Pulmonary artery endothelial cell (primary cell): ENCODE data around the gene CDON. TPM values are rescaled to one million over a fixed set of nuclear protein-coding genes. Genes with fewer than 3 reads are reported as not detected.
"Not testable (repeated sequence)": the region's sequence is repeated elsewhere in the genome, so short reads cannot be mapped to it uniquely, and the experiment has no call there.

Experiments used
- DNase-seq: peaks from one replicate; pipeline ENCODE4 v3.0.0-alpha.2; 2011; ENCODE audit warnings: low read depth, low spot score
- total RNA-seq: library from RNA; depleted of rRNA; stranded (reverse); fragments of >200 nt; gene quantifications from 2 replicates; pipeline ENCODE4 v1.2.3, GENCODE V29; 2014

The CDON gene
- total RNA-seq, 1 donor from 2014 or later = 1.4 TPM

DNA sequence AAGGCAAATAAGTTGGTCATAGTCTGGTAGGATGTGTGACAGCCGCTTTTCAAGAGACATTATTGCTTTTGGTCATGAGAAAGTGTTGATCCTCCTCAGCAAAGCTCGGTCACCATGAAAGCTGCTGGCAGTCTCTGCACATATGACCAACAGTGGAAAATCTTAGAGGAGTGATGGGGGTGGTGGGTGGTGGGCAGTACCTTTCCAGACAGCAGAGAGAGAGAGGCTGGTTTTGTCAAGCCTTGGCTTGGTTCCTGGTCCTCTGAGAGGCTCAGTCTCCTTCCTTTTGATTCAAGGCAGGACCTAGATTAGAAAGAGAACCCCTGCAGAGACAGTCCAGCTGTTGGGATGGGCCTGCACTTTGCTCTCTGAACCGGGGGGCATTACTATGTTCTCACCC is 136.9 kb downstream of the CDON start:
- no peak for DNase-seq

- DNase-seq = no peak
Measured at GRCh38 chr11:125925247-125925740, 137.4 kb downstream of the CDON start.

DNA sequence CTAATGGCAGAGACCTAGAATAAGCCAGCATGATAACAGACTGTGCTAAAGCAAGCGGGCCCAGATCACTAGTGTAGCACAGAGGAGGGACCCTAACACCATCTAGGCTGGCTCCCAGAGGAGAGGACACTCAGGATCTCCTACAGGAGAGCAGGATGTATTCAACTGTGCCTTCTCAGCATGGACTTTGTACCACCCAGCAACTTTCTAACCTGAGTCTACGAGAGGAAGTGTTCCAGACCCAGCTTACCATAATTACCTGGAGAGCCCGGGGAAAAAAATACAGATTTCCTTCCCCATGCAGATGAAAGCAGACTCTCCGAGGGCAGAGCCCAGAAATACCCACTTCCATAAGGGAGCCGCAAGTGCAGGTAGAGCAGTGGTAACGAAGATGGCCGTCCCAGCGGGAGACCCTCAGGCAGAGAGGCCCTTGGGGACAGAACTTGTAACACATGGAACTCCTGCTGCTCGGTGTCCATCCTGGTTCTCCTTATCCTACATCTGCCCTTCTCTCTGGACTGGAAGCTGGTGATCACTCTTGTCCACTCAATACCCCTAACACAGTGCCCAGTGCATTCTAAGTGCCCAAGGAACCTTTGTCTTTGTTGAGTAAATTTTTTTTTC is 138.2 kb downstream of the CDON start:
- no peak for DNase-seq

GRCh38 chr11:125923633-125924032 is 139.0 kb downstream of the CDON start:
- DNase-seq = no peak

- DNase-seq = peak; percentile 29
Measured at GRCh38 chr11:125923012-125923579, 139.6 kb downstream of the CDON start.

GRCh38 chr11:125922156-125922555 is 140.5 kb downstream of the CDON start:
- no peak for DNase-seq

GRCh38 chr11:125921042-125921441 is 141.6 kb downstream of the CDON start:
- no peak for DNase-seq

DNA sequence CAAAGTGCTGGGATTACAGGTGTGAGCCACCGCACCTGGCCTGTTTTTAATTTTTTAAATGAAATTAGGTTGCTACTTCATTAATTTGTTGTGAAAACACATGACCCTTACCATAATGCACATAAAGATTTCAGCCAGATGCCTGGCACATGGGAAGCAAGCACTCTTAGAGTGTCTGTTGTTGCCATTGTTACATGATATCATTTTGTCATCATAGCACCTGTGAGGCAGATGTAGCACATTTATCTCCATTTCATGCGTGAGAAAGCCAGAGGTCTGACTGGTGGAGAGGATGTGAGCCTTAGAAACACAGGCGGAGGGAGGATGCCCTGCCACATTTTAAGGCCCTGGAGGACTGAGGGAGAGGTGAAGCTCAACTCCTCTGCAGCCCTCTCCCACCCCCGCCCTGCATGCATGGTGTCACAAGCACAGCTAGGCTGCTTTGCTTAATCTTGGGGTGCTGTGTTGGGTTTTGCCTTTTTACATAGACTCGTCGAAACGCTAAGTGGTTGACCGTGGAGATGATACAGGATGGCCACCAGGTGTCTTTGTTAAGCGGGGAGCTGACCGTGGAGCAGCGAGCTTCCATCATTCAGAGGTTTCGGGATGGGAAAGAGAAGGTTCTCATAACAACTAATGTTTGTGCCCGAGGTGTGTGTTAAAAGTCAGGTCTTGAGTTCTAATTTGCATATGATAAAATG is 144.4 kb downstream of the CDON start:
- no peak for DNase-seq

GRCh38 chr11:125916683-125917347 is 145.9 kb downstream of the CDON start:
- DNase-seq = no peak

GRCh38 chr11:125914601-125915000 is 148.1 kb downstream of the CDON start:
- DNase-seq = not testable (repeated sequence)

- DNase-seq = no peak
Measured at GRCh38 chr11:125910226-125910849, 152.3 kb downstream of the CDON start.

Other genes with a start within 250 kb of the CDON start
- not detected in 2 replicates for gene PATE4, start 229.6 kb downstream of the CDON start, total RNA-seq
- 8.6 and 12.4 TPM in 2 replicates for gene HYLS1, start 175.2 kb downstream of the CDON start, total RNA-seq
- gene PUS3, start 159.7 kb downstream of the CDON start, total RNA-seq = 13.9 and 14.4 TPM in 2 replicates
- gene DDX25, start 158.4 kb downstream of the CDON start, total RNA-seq = not detected in 2 replicates
- gene VSIG10L2, start 116.8 kb downstream of the CDON start, total RNA-seq = not detected in 2 replicates
- 46.7 TPM in 2 replicates for gene RPUSD4, start 148.8 kb upstream of the CDON start, total RNA-seq
- gene FAM118B, start 148.9 kb upstream of the CDON start, total RNA-seq = 25.6 and 31.0 TPM in 2 replicates
- gene SRPRA, start 206.0 kb upstream of the CDON start, total RNA-seq = 47.7 and 63.7 TPM in 2 replicates
- 12.5 and 15.5 TPM in 2 replicates for gene FOXRED1, start 206.3 kb upstream of the CDON start, total RNA-seq
- gene TIRAP, start 220.2 kb upstream of the CDON start, total RNA-seq = 2.4 and 3.2 TPM in 2 replicates
- gene DCPS, start 241.2 kb upstream of the CDON start, total RNA-seq = 13.6 and 15.2 TPM in 2 replicates